WTC11 (cell line): Measurements from ENCODE around the gene LYG1. TPM values are rescaled to one million over a fixed set of nuclear protein-coding genes. Genes with fewer than 3 reads are reported as not detected.
"Not testable (repeated sequence)": the region's sequence is repeated elsewhere in the genome, so short reads cannot be mapped to it uniquely, and the experiment has no call there.

Experiments
- ATAC-seq: fragments of 200-7000 bp; cut with Tn5 transposase; 2 replicates; pipeline ENCODE4 v1.10.0; 2021; ENCODE audit warnings: mild to moderate bottlenecking, moderate library complexity
- CTCF ChIA-PET: fragments of 300-600 bp; sonication (Branson Sonifier 250); formaldehyde crosslinking; loops from one replicate; lab custom pipeline; 2021; ENCODE audit warnings: antibody characterized with exemption; lab: Charles Lee
- POLR2A ChIA-PET: fragments of 350-600 bp; sonication (Branson Sonifier 250); formaldehyde crosslinking; loops from one replicate; lab custom pipeline; 2021; ENCODE audit warnings: antibody characterized with exemption; lab: Charles Lee
- DNase-seq: peaks from one replicate; pipeline ENCODE4 v3.0.0; 2021; ENCODE audit warnings: low spot score
- H3K27ac Mint-ChIP-seq: 2 replicates; pipeline ENCODE4 v1.8.0; 2021; ENCODE audit warnings: mixed read lengths
- H3K27me3 Mint-ChIP-seq: 2 replicates; pipeline ENCODE4 v1.8.0; 2021; ENCODE audit warnings: low read depth, mild to moderate bottlenecking, moderate library complexity, mixed read lengths
- H3K36me3 Mint-ChIP-seq: 2 replicates; pipeline ENCODE4 v1.8.0; 2021; ENCODE audit warnings: mixed read lengths
- H3K4me1 Mint-ChIP-seq: 2 replicates; pipeline ENCODE4 v1.8.0; 2022; ENCODE audit warnings: mixed read lengths
- H3K4me3 Mint-ChIP-seq: 2 replicates; pipeline ENCODE4 v1.8.0; 2021; ENCODE audit warnings: mild to moderate bottlenecking, moderate library complexity, mixed read lengths
- H3K9me3 Mint-ChIP-seq: 2 replicates; pipeline ENCODE4 v1.8.0; 2021; ENCODE audit warnings: mixed read lengths
- AR ChIP-seq: fragments of 250-450 bp; sonication (Bioruptor Pico); IDR thresholded peaks from 2 replicates; pipeline ENCODE4 v1.9.0; 2021; ENCODE audit warnings: mild to moderate bottlenecking
- ATF6 ChIP-seq: sonication (generic); formaldehyde crosslinking; IDR thresholded peaks from 2 replicates; pipeline ENCODE4 v1.8.1; 2023; ENCODE audit warnings: mild to moderate bottlenecking, missing genetic modification reagents
- CREM ChIP-seq: sonication (generic); formaldehyde crosslinking; IDR thresholded peaks from 2 replicates; pipeline ENCODE4 v1.8.1; 2022; ENCODE audit warnings: mild to moderate bottlenecking, missing genetic modification reagents, moderate library complexity
- ELF4 ChIP-seq: sonication (generic); formaldehyde crosslinking; IDR thresholded peaks from 2 replicates; pipeline ENCODE4 v1.8.1; 2022; ENCODE audit warnings: low read depth, mild to moderate bottlenecking, moderate library complexity, missing genetic modification reagents
- ESRRA ChIP-seq: sonication (generic); formaldehyde crosslinking; IDR thresholded peaks from 2 replicates; pipeline ENCODE4 v1.8.1; 2022; ENCODE audit warnings: mild to moderate bottlenecking, missing genetic modification reagents, borderline replicate concordance
- FOXJ3 ChIP-seq: sonication (generic); formaldehyde crosslinking; IDR thresholded peaks from 2 replicates; pipeline ENCODE4 v1.9.0; 2021; ENCODE audit warnings: missing genetic modification reagents, mild to moderate bottlenecking, borderline replicate concordance
- IRF2 ChIP-seq: sonication (generic); formaldehyde crosslinking; IDR thresholded peaks from 2 replicates; pipeline ENCODE4 v1.8.0; 2022; ENCODE audit warnings: low read depth, missing genetic modification reagents, borderline replicate concordance
- KAT7 ChIP-seq: sonication (generic); formaldehyde crosslinking; IDR thresholded peaks from 2 replicates; pipeline ENCODE4 v1.8.1; 2023; ENCODE audit warnings: missing genetic modification reagents, mild to moderate bottlenecking, borderline replicate concordance
- MXD4 ChIP-seq: fragments of 250-450 bp; sonication (Bioruptor Pico); IDR thresholded peaks from 2 replicates; pipeline ENCODE4 v1.8.0; 2021; ENCODE audit warnings: mild to moderate bottlenecking, moderate library complexity, borderline replicate concordance
- NFE2L1 ChIP-seq: sonication (generic); formaldehyde crosslinking; IDR thresholded peaks from 2 replicates; pipeline ENCODE4 v1.8.1; 2023; ENCODE audit warnings: missing genetic modification reagents
- NR1H2 ChIP-seq: sonication (generic); formaldehyde crosslinking; IDR thresholded peaks from 2 replicates; pipeline ENCODE4 v1.9.0; 2021; ENCODE audit warnings: mild to moderate bottlenecking, moderate library complexity, missing genetic modification reagents
- NR3C1 ChIP-seq: sonication (generic); formaldehyde crosslinking; conservative IDR thresholded peaks from 2 replicates; pipeline ENCODE4 v1.8.1; 2023; ENCODE audit warnings: low read depth, mild to moderate bottlenecking, missing genetic modification reagents
- TCF7 ChIP-seq: sonication (generic); formaldehyde crosslinking; IDR thresholded peaks from 2 replicates; pipeline ENCODE4 v1.8.0; 2022; ENCODE audit warnings: mild to moderate bottlenecking, low read depth, missing genetic modification reagents, moderate library complexity
- ZBTB43 ChIP-seq: sonication (generic); formaldehyde crosslinking; IDR thresholded peaks from 2 replicates; pipeline ENCODE4 v1.8.1; 2023; ENCODE audit warnings: mild to moderate bottlenecking, missing genetic modification reagents
- ZNF121 ChIP-seq: sonication (generic); formaldehyde crosslinking; IDR thresholded peaks from 2 replicates; pipeline ENCODE4 v1.8.0; 2023; ENCODE audit warnings: missing genetic modification reagents
- ZNF219 ChIP-seq: sonication (generic); formaldehyde crosslinking; IDR thresholded peaks from 2 replicates; pipeline ENCODE4 v1.8.0; 2023; ENCODE audit warnings: missing genetic modification reagents, mild to moderate bottlenecking, borderline replicate concordance
- ZNF263 ChIP-seq: sonication (generic); formaldehyde crosslinking; IDR thresholded peaks from 2 replicates; pipeline ENCODE4 v1.8.1; 2022; ENCODE audit warnings: low read depth, mild to moderate bottlenecking, moderate library complexity, missing genetic modification reagents
- ZNF281 ChIP-seq: sonication (generic); formaldehyde crosslinking; IDR thresholded peaks from 2 replicates; pipeline ENCODE4 v1.8.0; 2023; ENCODE audit warnings: mild to moderate bottlenecking, missing genetic modification reagents
- ZSCAN18 ChIP-seq: fragments of 250-450 bp; sonication (Bioruptor Pico); IDR thresholded peaks from 2 replicates; pipeline ENCODE4 v2.1.2; 2022; ENCODE audit warnings: mild to moderate bottlenecking, moderate library complexity
- total RNA-seq: library from RNA; stranded (reverse); gene quantifications from 3 replicates; pipeline ENCODE4 v1.2.3, GENCODE V29; 2021

The LYG1 gene
- total RNA-seq, 1 experiment from 2014 or later, result 0.35 TPM

- no peak for TF ChIP-seq ZNF263 (CRISPR knock-in tag)
Measured at GRCh38 chr2:99348173-99348572, 47.2 kb upstream of the LYG1 start (continued).

- TF ChIP-seq NR1H2 (CRISPR knock-in tag), result no peak
- TF ChIP-seq ESRRA (CRISPR knock-in tag), result no peak
- TF ChIP-seq ZNF219, result no peak
- TF ChIP-seq ZNF263 (CRISPR knock-in tag), result no peak
- no peak for TF ChIP-seq ELF4 (CRISPR knock-in tag)
- no peak for TF ChIP-seq MXD4
- no peak for TF ChIP-seq ZNF281 (CRISPR knock-in tag)
- no peak for TF ChIP-seq ZSCAN18
- no peak for TF ChIP-seq ZBTB43
- no peaks in the 10 kb centered on the region for H3K9me3 Mint-ChIP-seq
- H3K4me1 Mint-ChIP-seq, result peaks cover 4% of the 10 kb centered on the region; the same call in 1 of the 2 replicates
- ChIA-PET POLR2A (interaction anchor here (0.6 kb wide), 1 partner anchor 11 kb away, joined by 3 read pairs; no protein-coding TSS in a partner anchor), CTCF (interaction anchor here (1.1 kb wide), 1 partner anchor 9 kb away, joined by 3 read pairs; the partner anchor contains the start of gene EIF5B)
- no peaks in the 10 kb centered on the region for H3K36me3 Mint-ChIP-seq
- H3K4me3 Mint-ChIP-seq, result no peak overlapping the region
- DNase-seq (no peak), ATAC-seq (no peak)
- H3K27me3 Mint-ChIP-seq, result no peaks in the 10 kb centered on the region
- no peak overlapping the region for H3K27ac Mint-ChIP-seq
Measured at GRCh38 chr2:99346218-99346617, 45.2 kb upstream of the LYG1 start.

- H3K27ac Mint-ChIP-seq, DNase-seq, CTCF ChIA-PET, H3K27me3 Mint-ChIP-seq, H3K36me3 Mint-ChIP-seq, H3K9me3 Mint-ChIP-seq, POLR2A ChIA-PET, H3K4me3 Mint-ChIP-seq, H3K4me1 Mint-ChIP-seq, ATAC-seq: not testable (repeated sequence)
Measured at GRCh38 chr2:99345446-99345845, 44.4 kb upstream of the LYG1 start.

GRCh38 chr2:99342536-99342935 lies 41.5 kb upstream of the LYG1 start:
- Mint-ChIP-seq H3K9me3 (no peaks in the 10 kb centered on the region), H3K27ac (no peak overlapping the region), H3K36me3 (no peaks in the 10 kb centered on the region), H3K4me3 (no peak overlapping the region), H3K4me1 (peaks cover 7% of the 10 kb centered on the region; the same call in 1 of the 2 replicates), H3K27me3 (no peaks in the 10 kb centered on the region)
- ATAC-seq, result no peak
- DNase-seq, result no peak
- ChIA-PET CTCF (no interaction called here), POLR2A (no interaction called here)
- no peak for TF ChIP-seq ZBTB43
- TF ChIP-seq FOXJ3, result no peak
- no peak for TF ChIP-seq NR3C1
- TF ChIP-seq AR (CRISPR knock-in tag), result no peak
- TF ChIP-seq NFE2L1, result no peak
- no peak for TF ChIP-seq IRF2 (CRISPR knock-in tag)
- TF ChIP-seq ZNF121 (CRISPR knock-in tag), result no peak
- TF ChIP-seq CREM (CRISPR knock-in tag), result no peak
- TF ChIP-seq ATF6 (CRISPR knock-in tag), result no peak
- no peak for TF ChIP-seq KAT7 (CRISPR knock-in tag)
- no peak for TF ChIP-seq TCF7
